Measurements from ENCODE around the gene FCRL6.

DNA sequence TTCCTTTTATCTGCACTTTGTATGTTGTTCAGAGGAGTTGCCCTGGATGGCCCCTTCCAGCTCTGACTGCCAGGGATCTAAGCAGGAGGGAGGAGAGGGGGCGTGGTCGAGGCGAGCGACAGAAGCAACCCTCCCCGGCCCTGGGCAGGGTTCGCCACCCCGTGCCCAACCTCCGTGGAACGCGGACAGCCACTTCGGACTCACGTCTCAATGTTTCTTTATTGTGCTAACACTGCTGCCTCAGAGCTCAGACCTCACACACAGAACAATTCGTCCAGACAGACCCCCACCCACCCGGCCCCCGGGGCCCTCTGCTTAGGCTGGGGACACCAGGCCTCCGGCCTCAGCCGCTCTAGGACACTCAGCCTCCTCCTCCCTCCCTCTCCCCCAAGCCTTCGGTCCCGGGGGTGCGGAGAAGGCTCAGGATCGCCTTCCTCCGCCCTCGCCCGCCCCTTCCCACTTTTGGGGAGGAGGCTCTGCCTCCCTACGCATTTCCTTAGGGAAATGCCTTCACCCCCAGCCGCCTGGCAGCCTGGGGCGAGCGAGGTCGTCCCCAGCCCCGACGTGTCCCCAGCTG is 52.0 kb downstream of the FCRL6 start:
- TF ChIP-seq, protein P1, sequence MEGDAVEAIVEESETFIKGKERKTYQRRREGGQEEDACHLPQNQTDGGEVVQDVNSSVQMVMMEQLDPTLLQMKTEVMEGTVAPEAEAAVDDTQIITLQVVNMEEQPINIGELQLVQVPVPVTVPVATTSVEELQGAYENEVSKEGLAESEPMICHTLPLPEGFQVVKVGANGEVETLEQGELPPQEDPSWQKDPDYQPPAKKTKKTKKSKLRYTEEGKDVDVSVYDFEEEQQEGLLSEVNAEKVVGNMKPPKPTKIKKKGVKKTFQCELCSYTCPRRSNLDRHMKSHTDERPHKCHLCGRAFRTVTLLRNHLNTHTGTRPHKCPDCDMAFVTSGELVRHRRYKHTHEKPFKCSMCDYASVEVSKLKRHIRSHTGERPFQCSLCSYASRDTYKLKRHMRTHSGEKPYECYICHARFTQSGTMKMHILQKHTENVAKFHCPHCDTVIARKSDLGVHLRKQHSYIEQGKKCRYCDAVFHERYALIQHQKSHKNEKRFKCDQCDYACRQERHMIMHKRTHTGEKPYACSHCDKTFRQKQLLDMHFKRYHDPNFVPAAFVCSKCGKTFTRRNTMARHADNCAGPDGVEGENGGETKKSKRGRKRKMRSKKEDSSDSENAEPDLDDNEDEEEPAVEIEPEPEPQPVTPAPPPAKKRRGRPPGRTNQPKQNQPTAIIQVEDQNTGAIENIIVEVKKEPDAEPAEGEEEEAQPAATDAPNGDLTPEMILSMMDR (IDR thresholded peaks at IDR 0.05) = no peak
- TF ChIP-seq POLR2A (IDR thresholded peaks at IDR 0.05) = peak; percentile 32
